ENCODE results near the gene KBTBD8. TPM values are rescaled to one million over a fixed set of nuclear protein-coding genes. Genes with fewer than 3 reads are reported as not detected.

The KBTBD8 gene
- 1 to 10 TPM in 1 of 4 donors, under 1 TPM in 3; under 0.01 to 4.8 (median 0.20) TPM for total RNA-seq

- peak; percentile 10 to 58 for TF ChIP-seq POLR2A (IDR thresholded peaks at IDR 0.05)
- no peak for TF ChIP-seq CTCF (IDR thresholded peaks at IDR 0.05)
- peak; percentile 62 to 75 for TF ChIP-seq EP300 (IDR thresholded peaks at IDR 0.05)
- WGBS, 2 donors = 1% methylated on average over 49 to 51 of the region's 75 CpGs
- no peaks in the 10 kb centered on the region for H3K9me3 ChIP-seq
- DNase-seq (ENCODE audit: low spot score in 2 of 2) = peak; percentile 92 to 95
- H3K27ac ChIP-seq = peak within 1 kb of the TSS in 3 of 4 donors; percentile 64 to 82 (median 69)
- peak within 1 kb of the TSS; percentile 71 to 99 (median 74) for H3K4me3 ChIP-seq
- peaks cover 0 to 18% (median 9%) of the 10 kb centered on the region in 4 donors for H3K4me1 ChIP-seq
- H3K36me3 ChIP-seq = no peaks in the 10 kb centered on the region
- no peaks in the 10 kb centered on the region for H3K27me3 ChIP-seq
Observed at GRCh38 chr3:66998113-66998903, at the start of gene KBTBD8. KBTBD8 (plus strand) TSS chr3:66998307; CDS start chr3:66998356, 49 bp downstream.

- Histone ChIP-seq H3K4me3 (no peak overlapping the region), H3K4me1 (no peaks in the 10 kb centered on the region), H3K36me3 (no peaks in the 10 kb centered on the region), H3K27me3 (no peaks in the 10 kb centered on the region), H3K27ac (no peak overlapping the region), H3K9me3 (peaks cover 0 to 3% (median 0%) of the 10 kb centered on the region in 4 donors)
- TF ChIP-seq CTCF (IDR thresholded peaks at IDR 0.05) = no peak
- no peak for TF ChIP-seq POLR2A (IDR thresholded peaks at IDR 0.05)
- no peak for TF ChIP-seq EP300 (IDR thresholded peaks at IDR 0.05)
- WGBS, 2 donors = 80 to 88% methylated on average over 2 of the region's 2 CpGs
- DNase-seq (ENCODE audit: low spot score in 2 of 2) = no peak
Observed at GRCh38 chr3:66948838-66949237, 49.3 kb upstream of the KBTBD8 start.

- H3K4me1 ChIP-seq = no peaks in the 10 kb centered on the region
- DNase-seq (ENCODE audit: low spot score in 2 of 2) = no peak
- 89 to 95% methylated on average over 3 of the region's 3 CpGs for WGBS, 2 donors
- H3K36me3 ChIP-seq = no peaks in the 10 kb centered on the region
- TF ChIP-seq POLR2A (IDR thresholded peaks at IDR 0.05) = no peak
- TF ChIP-seq CTCF (IDR thresholded peaks at IDR 0.05) = no peak
- no peak for TF ChIP-seq EP300 (IDR thresholded peaks at IDR 0.05)
- no peaks in the 10 kb centered on the region for H3K27me3 ChIP-seq
- no peak overlapping the region for H3K4me3 ChIP-seq
- no peak overlapping the region for H3K27ac ChIP-seq
- H3K9me3 ChIP-seq = no peaks in the 10 kb centered on the region
Observed at GRCh38 chr3:66949898-66950297, 48.2 kb upstream of the KBTBD8 start.

GRCh38 chr3:66952357-66952756 lies 45.8 kb upstream of the KBTBD8 start:
- Histone ChIP-seq H3K27me3 (no peaks in the 10 kb centered on the region), H3K27ac (no peak overlapping the region), H3K9me3 (no peaks in the 10 kb centered on the region), H3K36me3 (no peaks in the 10 kb centered on the region), H3K4me3 (no peak overlapping the region), H3K4me1 (no peaks in the 10 kb centered on the region)
- WGBS, 2 donors = 56 to 74% methylated on average over 1 of the region's 1 CpG
- TF ChIP-seq POLR2A (IDR thresholded peaks at IDR 0.05) (no peak), EP300 (IDR thresholded peaks at IDR 0.05) (no peak), CTCF (IDR thresholded peaks at IDR 0.05) (no peak)
- no peak for DNase-seq (ENCODE audit: low spot score in 2 of 2)

- H3K27me3 ChIP-seq = no peaks in the 10 kb centered on the region
- H3K27ac ChIP-seq = no peak overlapping the region
- H3K4me3 ChIP-seq = no peak overlapping the region
- no peaks in the 10 kb centered on the region for H3K9me3 ChIP-seq
- 78 to 83% methylated on average over 4 of the region's 4 CpGs for WGBS, 2 donors
- DNase-seq (ENCODE audit: low spot score in 2 of 2) = no peak
- TF ChIP-seq EP300 (IDR thresholded peaks at IDR 0.05) (no peak), CTCF (IDR thresholded peaks at IDR 0.05) (no peak), POLR2A (IDR thresholded peaks at IDR 0.05) (no peak)
- H3K4me1 ChIP-seq = no peaks in the 10 kb centered on the region
- H3K36me3 ChIP-seq = no peaks in the 10 kb centered on the region
Observed at GRCh38 chr3:66953934-66954445, 44.1 kb upstream of the KBTBD8 start.

Measured in tibial nerve (tissue), 4 donors.